ENCODE results near the gene TAC4.
A peak's percentile ranks its signal among the peaks of the same experiment; 100 is the strongest.

TAC4 gene

GRCh38 chr17:49820773-49821172 is 27.1 kb downstream of the TAC4 start:
- H3K27ac ChIP-seq: peak overlapping the region; percentile 96
- no peak for TF ChIP-seq CTCF (conservative IDR thresholded peaks at IDR 0.05)

GRCh38 chr17:49819651-49820050 is 28.2 kb downstream of the TAC4 start:
- peak overlapping the region; percentile 96 for H3K27ac ChIP-seq
- TF ChIP-seq CTCF (conservative IDR thresholded peaks at IDR 0.05): no peak

- no peak for TF ChIP-seq CTCF (conservative IDR thresholded peaks at IDR 0.05)
- H3K27ac ChIP-seq: peak overlapping the region; percentile 96
Measured at GRCh38 chr17:49819138-49819537, 28.7 kb downstream of the TAC4 start.

- TF ChIP-seq CTCF (conservative IDR thresholded peaks at IDR 0.05): no peak
- H3K27ac ChIP-seq: peak overlapping the region; percentile 96
Measured at GRCh38 chr17:49817993-49818392, 29.9 kb downstream of the TAC4 start.

- TF ChIP-seq CTCF (conservative IDR thresholded peaks at IDR 0.05): no peak
- H3K27ac ChIP-seq: peak overlapping the region; percentile 96
Measured at GRCh38 chr17:49815761-49816281, 32.0 kb downstream of the TAC4 start.

GRCh38 chr17:49814781-49815529 is 32.9 kb downstream of the TAC4 start:
- H3K27ac ChIP-seq: peak overlapping the region; percentile 96
- no peak for TF ChIP-seq CTCF (conservative IDR thresholded peaks at IDR 0.05)

GRCh38 chr17:49809056-49809455 is 38.8 kb downstream of the TAC4 start:
- no peak for TF ChIP-seq CTCF (conservative IDR thresholded peaks at IDR 0.05)
- H3K27ac ChIP-seq: peak overlapping the region; percentile 33
